CD4-positive, alpha-beta memory T cell (primary cell): ENCODE measurements around the gene RABGEF1. TPM values are rescaled to one million over a fixed set of nuclear protein-coding genes. Genes with fewer than 3 reads are reported as not detected.
"Not testable (repeated sequence)": the region's sequence is repeated elsewhere in the genome, so short reads cannot be mapped to it uniquely, and the experiment has no call there.

Experiments used
- CTCF ChIA-PET: fragments of 350-600 bp; sonication (Branson Sonifier 250); formaldehyde crosslinking; loops from one replicate; lab custom pipeline; 2021; ENCODE audit warnings: inconsistent platforms; ENCODE audit not compliant: partially characterized antibody; lab: Charles Lee
- POLR2A ChIA-PET: fragments of 350-600 bp; sonication (Branson Sonifier 250); formaldehyde crosslinking; loops from one replicate; lab custom pipeline; 2021; ENCODE audit not compliant: partially characterized antibody; lab: Charles Lee
- DNase-seq, 5 donors: peaks; one replicate each; pipeline versions ENCODE4 v3.0.0 to v3.0.0-alpha.2; 2020 to 2022; ENCODE audit warnings: mixed read lengths in 1 of 5
- H3K27ac ChIP-seq: one replicate; pipeline ENCODE4 v1.7.0; 2013; ENCODE audit warnings: low read depth, low read length
- H3K27me3 ChIP-seq: 2 replicates; pipeline ENCODE4 v1.7.0; 2013; ENCODE audit warnings: mild to moderate bottlenecking, low read length, moderate library complexity; ENCODE audit not compliant: insufficient read depth
- H3K36me3 ChIP-seq: 2 replicates; pipeline ENCODE4 v1.7.0; 2013; ENCODE audit warnings: mild to moderate bottlenecking, low read length, moderate library complexity; ENCODE audit not compliant: insufficient read depth
- H3K4me1 ChIP-seq: 2 replicates; pipeline ENCODE4 v1.7.0; 2013; ENCODE audit warnings: mild to moderate bottlenecking, low read length, moderate library complexity; ENCODE audit not compliant: insufficient read depth
- H3K4me3 ChIP-seq, 2 donors: one replicate each; pipeline ENCODE4 v1.7.0; 2013; ENCODE audit warnings: low read length in 2 of 2, mild to moderate bottlenecking in 1 of 2
- H3K9me3 ChIP-seq, 2 donors: one replicate each; pipeline ENCODE4 v1.7.0; 2013; ENCODE audit warnings: low read length in 2 of 2, control low read depth in 1 of 2; ENCODE audit not compliant: control insufficient read depth in 1 of 2
- H3K27ac Mint-ChIP-seq, 7 donors: one replicate each; pipeline ENCODE4 v1.8.0; 2020 to 2021; ENCODE audit warnings: mixed read lengths in 7 of 7, mild to moderate bottlenecking in 6 of 7, inconsistent platforms in 3 of 7, moderate library complexity in 3 of 7
- H3K27me3 Mint-ChIP-seq, 2 donors: one replicate each; pipeline ENCODE4 v1.8.0; 2020 to 2021; ENCODE audit warnings: mixed read lengths in 2 of 2
- H3K36me3 Mint-ChIP-seq, 2 donors: one replicate each; pipeline ENCODE4 v1.8.0; 2020 to 2021; ENCODE audit warnings: mixed read lengths in 2 of 2, inconsistent platforms in 1 of 2, mild to moderate bottlenecking in 1 of 2
- H3K4me1 Mint-ChIP-seq, 4 donors: one replicate each; pipeline ENCODE4 v1.8.0; 2020 to 2021; ENCODE audit warnings: mixed read lengths in 4 of 4, mild to moderate bottlenecking in 1 of 4
- H3K4me3 Mint-ChIP-seq, 8 donors: one replicate each; pipeline ENCODE4 v1.8.0; 2020 to 2021; ENCODE audit warnings: mixed read lengths in 8 of 8, mild to moderate bottlenecking in 7 of 8, moderate library complexity in 6 of 8, inconsistent platforms in 3 of 8
- H3K9me3 Mint-ChIP-seq, 8 donors: one replicate each; pipeline ENCODE4 v1.8.0; 2020 to 2021; ENCODE audit warnings: mixed read lengths in 8 of 8, mild to moderate bottlenecking in 5 of 8, inconsistent platforms in 3 of 8, moderate library complexity in 1 of 8
- intact Hi-C: fragments of 100-400 bp; cut with micrococcal nuclease; formaldehyde crosslinking; loops from one replicate; pipeline ENCODE4 v1.15.1; 2023
- polyA plus RNA-seq, 2 donors: library from polyadenylated mRNA; unstranded; fragments of 300-500 nt; fragmentation: Illumina TruSeq; gene quantifications; one replicate each; pipeline ENCODE4 v1.2.3, GENCODE V29; 2021
- total RNA-seq, 2 experiments: library from RNA; stranded (reverse); gene quantifications; one replicate each; pipeline ENCODE4 v1.2.3, GENCODE V29; 2021

RABGEF1 gene
- 10 to 100 TPM; 23.0 to 28.6 TPM for total RNA-seq
- 10 to 100 TPM; 16.2 to 21.9 TPM for polyA plus RNA-seq

GRCh38 chr7:66740302-66740979 lies at the start of gene RABGEF1:
Gene RABGEF1, plus strand, starts transcription at chr7:66740733. Its CDS starts 31,167 bp downstream, at chr7:66771900.
- Histone ChIP-seq H3K4me3 (peak within 1 kb of the TSS; percentile 40 to 76), H3K4me1 (peaks cover 16% of the 10 kb centered on the region), H3K27ac (peak within 1 kb of the TSS; percentile 85), H3K27me3 (no peaks in the 10 kb centered on the region), H3K9me3 (no peaks in the 10 kb centered on the region), H3K36me3 (no peaks in the 10 kb centered on the region)
- intact Hi-C loops, result loop anchor here (1.0 to 10.0 kb wide), 10 partner anchors 58 to 1946 kb away; partner anchors contain the start of genes KCTD7, TMEM248, TPST1 and TYW1
- Mint-ChIP-seq H3K36me3 (peaks cover 10 to 26% of the 10 kb centered on the region in 2 donors), H3K27ac (peak within 1 kb of the TSS; percentile 95 to 99 (median 97)), H3K4me1 (peaks cover 15 to 55% (median 38%) of the 10 kb centered on the region in 4 donors), H3K4me3 (peak within 1 kb of the TSS; percentile 91 to 98 (median 94)), H3K27me3 (no peaks in the 10 kb centered on the region), H3K9me3 (peaks cover 0 to 6% (median 2%) of the 10 kb centered on the region in 8 donors)
- peak; percentile 95 to 98 (median 96) for DNase-seq
- POLR2A ChIA-PET, result interaction anchor here (0.8 to 2.5 kb wide), 17 partner anchors 18 to 665 kb away, joined by 3 to 17 read pairs (median 4); partner anchors contain the start of genes KCTD7, SBDS, TMEM248 and TYW1
- CTCF ChIA-PET, result interaction anchor here (0.6 to 1.2 kb wide), 3 partner anchors 63 to 181 kb away, joined by 3 to 5 read pairs (median 3); no protein-coding TSS in a partner anchor

DNA sequence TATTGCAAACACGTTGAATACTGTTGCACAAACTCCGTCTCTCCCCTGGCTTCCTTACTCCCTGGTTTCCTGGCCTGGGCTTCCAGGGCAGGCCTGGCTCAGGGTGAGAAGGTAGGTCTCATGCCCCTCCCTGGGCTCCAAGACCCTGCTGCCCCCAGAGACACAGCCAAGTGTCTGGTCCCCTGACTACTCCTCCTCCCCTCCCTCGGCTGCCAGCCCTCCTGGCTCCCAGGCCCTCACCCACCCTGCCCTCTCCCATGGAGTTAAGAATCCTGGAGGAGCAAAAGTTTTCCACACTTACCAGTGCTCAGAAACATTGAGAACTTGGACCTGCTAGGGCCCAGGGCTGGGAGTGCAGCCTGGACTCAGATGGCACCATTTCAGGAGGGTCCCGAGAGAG lies 47.2 kb upstream of the RABGEF1 start:
- CTCF ChIA-PET, result no interaction called here

GRCh38 chr7:66694286-66694685 lies 46.2 kb upstream of the RABGEF1 start:
- Mint-ChIP-seq H3K9me3 (no peaks in the 10 kb centered on the region), H3K4me3 (no peak overlapping the region), H3K36me3 (no peaks in the 10 kb centered on the region), H3K27me3 (no peaks in the 10 kb centered on the region), H3K4me1 (peaks cover 0 to 1% (median 0%) of the 10 kb centered on the region in 4 donors), H3K27ac (peak overlapping the region in 2 of 7 donors; percentile 0 to 15)
- Histone ChIP-seq H3K9me3 (no peaks in the 10 kb centered on the region), H3K36me3 (no peaks in the 10 kb centered on the region), H3K27me3 (no peaks in the 10 kb centered on the region), H3K4me3 (no peak overlapping the region), H3K4me1 (no peaks in the 10 kb centered on the region), H3K27ac (no peak overlapping the region)
- ChIA-PET POLR2A (no interaction called here), CTCF (no interaction called here)
- no peak for DNase-seq
- intact Hi-C loops, result no loop called here

More for the DNA sequence above, 47.2 kb upstream of the RABGEF1 start:
- Mint-ChIP-seq H3K4me3 (no peak overlapping the region), H3K27me3 (no peaks in the 10 kb centered on the region), H3K36me3 (no peaks in the 10 kb centered on the region), H3K4me1 (peaks cover 0 to 1% (median 0%) of the 10 kb centered on the region in 4 donors), H3K9me3 (peaks cover 0 to 3% (median 0%) of the 10 kb centered on the region in 8 donors), H3K27ac (no peak overlapping the region)
- Histone ChIP-seq H3K4me1 (no peaks in the 10 kb centered on the region), H3K9me3 (no peaks in the 10 kb centered on the region), H3K27ac (no peak overlapping the region), H3K36me3 (no peaks in the 10 kb centered on the region), H3K27me3 (no peaks in the 10 kb centered on the region), H3K4me3 (no peak overlapping the region)
- POLR2A ChIA-PET, result no interaction called here
- intact Hi-C loops, result no loop called here
- DNase-seq, result no peak

- peak overlapping the region in 2 of 7 donors; percentile 4 to 77 for H3K27ac Mint-ChIP-seq
- H3K27me3 Mint-ChIP-seq, H3K36me3 ChIP-seq, H3K27ac ChIP-seq, DNase-seq, H3K9me3 ChIP-seq, H3K36me3 Mint-ChIP-seq, H3K4me1 Mint-ChIP-seq, H3K4me3 Mint-ChIP-seq, H3K4me1 ChIP-seq, H3K27me3 ChIP-seq, H3K4me3 ChIP-seq, CTCF ChIA-PET, H3K9me3 Mint-ChIP-seq, intact Hi-C loops, POLR2A ChIA-PET: not testable (repeated sequence)
Measured at GRCh38 chr7:66695417-66695816, 45.1 kb upstream of the RABGEF1 start.

DNA sequence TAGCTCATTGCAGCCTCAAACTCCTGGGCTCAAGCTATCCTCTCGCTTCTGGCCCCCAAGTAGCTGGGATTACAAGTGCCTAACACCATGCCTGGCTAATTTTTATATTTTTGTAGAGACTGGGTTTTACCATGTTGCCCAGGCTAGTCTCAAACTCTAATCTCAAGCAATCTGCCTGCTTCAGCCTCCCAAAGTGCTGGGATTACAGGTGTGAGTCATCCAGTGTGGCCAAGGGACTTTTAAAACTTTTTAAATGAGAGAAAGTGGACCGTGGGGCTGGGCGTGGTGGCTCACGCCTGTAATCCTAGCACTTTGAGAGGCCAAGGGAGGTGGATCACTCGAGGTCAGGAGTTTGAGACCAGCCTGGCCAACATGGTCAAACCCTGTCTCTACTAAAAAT lies 44.4 kb upstream of the RABGEF1 start:
- H3K4me3 Mint-ChIP-seq, H3K27ac Mint-ChIP-seq, POLR2A ChIA-PET, DNase-seq, H3K27me3 ChIP-seq, H3K27ac ChIP-seq, H3K4me1 ChIP-seq, H3K36me3 ChIP-seq, H3K9me3 ChIP-seq, H3K4me1 Mint-ChIP-seq, H3K27me3 Mint-ChIP-seq, intact Hi-C loops, H3K9me3 Mint-ChIP-seq, H3K36me3 Mint-ChIP-seq, H3K4me3 ChIP-seq: not testable (repeated sequence)
- CTCF ChIA-PET, result interaction anchor here (0.5 to 0.7 kb wide), 3 partner anchors 15 to 137 kb away, joined by 3 read pairs; no protein-coding TSS in a partner anchor

GRCh38 chr7:66696774-66697191 lies 43.8 kb upstream of the RABGEF1 start:
- Mint-ChIP-seq H3K4me1 (peaks cover 0 to 1% (median 0%) of the 10 kb centered on the region in 4 donors), H3K4me3 (no peak overlapping the region), H3K36me3 (peaks cover 0 to 2% of the 10 kb centered on the region in 2 donors), H3K27ac (peak overlapping the region in 2 of 7 donors; percentile 68 to 70), H3K9me3 (no peaks in the 10 kb centered on the region), H3K27me3 (no peaks in the 10 kb centered on the region)
- ChIA-PET POLR2A (no interaction called here), CTCF (interaction anchor here (0.7 kb wide), 1 partner anchor 32 kb away, joined by 3 read pairs; no protein-coding TSS in a partner anchor)
- H3K36me3 ChIP-seq, result no peaks in the 10 kb centered on the region
- H3K9me3 ChIP-seq, result no peaks in the 10 kb centered on the region
- H3K27me3 ChIP-seq, result no peaks in the 10 kb centered on the region
- no peak overlapping the region for H3K4me3 ChIP-seq
- no peak overlapping the region for H3K27ac ChIP-seq
- intact Hi-C loops, result no loop called here
- DNase-seq, result no peak
- no peaks in the 10 kb centered on the region for H3K4me1 ChIP-seq
